Brain pericyte (primary cell): ENCODE measurements around the gene CD48.
"Not testable (repeated sequence)": the region's sequence is repeated elsewhere in the genome, so short reads cannot be mapped to it uniquely, and the experiment has no call there.

Experiments used
- DNase-seq: peaks from one replicate; pipeline ENCODE4 v3.0.0-alpha.2; 2012; ENCODE audit warnings: low read depth, low spot score

Gene CD48

GRCh38 chr1:160652924-160653619, 58.5 kb downstream of the CD48 start:
- no peak for DNase-seq

GRCh38 chr1:160652065-160652641, 59.5 kb downstream of the CD48 start:
- not testable (repeated sequence) for DNase-seq

GRCh38 chr1:160651433-160652064, 60.1 kb downstream of the CD48 start:
- DNase-seq: no peak

- DNase-seq: no peak
Measured at GRCh38 chr1:160647329-160647720, 64.3 kb downstream of the CD48 start.

- DNase-seq: no peak
Measured at GRCh38 chr1:160646711-160647328, 64.8 kb downstream of the CD48 start, which contains the start of gene SLAMF1. Gene SLAMF1 (minus strand): TSS chr1:160647044. CDS start chr1:160646945, 99 bp downstream.

- no peak for DNase-seq
Measured at GRCh38 chr1:160646180-160646579, 65.4 kb downstream of the CD48 start.

GRCh38 chr1:160645386-160646130, 66.1 kb downstream of the CD48 start:
- DNase-seq: no peak

GRCh38 chr1:160644399-160644798, 67.2 kb downstream of the CD48 start:
- no peak for DNase-seq

GRCh38 chr1:160643138-160643537, 68.5 kb downstream of the CD48 start:
- no peak for DNase-seq

- no peak for DNase-seq
Measured at GRCh38 chr1:160642281-160642644, 69.4 kb downstream of the CD48 start.

GRCh38 chr1:160641323-160642280, 70.0 kb downstream of the CD48 start:
- no peak for DNase-seq

GRCh38 chr1:160640359-160641123, 71.1 kb downstream of the CD48 start:
- no peak for DNase-seq

- no peak for DNase-seq
Measured at GRCh38 chr1:160639652-160640051, 72.0 kb downstream of the CD48 start.

- DNase-seq: no peak
Measured at GRCh38 chr1:160638926-160639325, 72.7 kb downstream of the CD48 start.

GRCh38 chr1:160638540-160638857, 73.1 kb downstream of the CD48 start:
- no peak for DNase-seq

GRCh38 chr1:160637821-160638539, 73.6 kb downstream of the CD48 start:
- DNase-seq: no peak

- no peak for DNase-seq
Measured at GRCh38 chr1:160637065-160637464, 74.6 kb downstream of the CD48 start.

- no peak for DNase-seq
Measured at GRCh38 chr1:160636547-160636946, 75.1 kb downstream of the CD48 start.

- DNase-seq: no peak
Measured at GRCh38 chr1:160636076-160636475, 75.5 kb downstream of the CD48 start.
